OCI-LY7 (cell line): ENCODE results near the gene PLEKHM3. TPM values are rescaled to one million over a fixed set of nuclear protein-coding genes. Genes with fewer than 3 reads are reported as not detected.

ENCODE experiments used
- BruUV-seq: library from RNA; stranded (reverse); fragments of 400-500 nt; replicated peaks from 2 replicates; lab custom pipeline; 2021; lab: Mats Ljungman, UMichigan
- CTCF ChIA-PET: fragments of 300-600 bp; sonication (Branson Sonifier 250); formaldehyde crosslinking; loops from one replicate; lab custom pipeline; 2022; ENCODE audit warnings: antibody characterized with exemption; ENCODE audit not compliant: unreplicated experiment; lab: Charles Lee
- POLR2A ChIA-PET: fragments of 300-600 bp; sonication (Branson Sonifier 250); formaldehyde crosslinking; loops from one replicate; lab custom pipeline; 2022; ENCODE audit warnings: antibody characterized with exemption; lab: Charles Lee
- DNase-seq: peaks from one replicate; pipeline ENCODE4 v3.0.0-alpha.2; 2015; ENCODE audit warnings: low spot score
- H2AFZ ChIP-seq: fragments of 200-600 bp; sonication (generic), shearing (Covaris generic); 2 replicates; pipeline ENCODE4 v1.6.1; 2014; ENCODE audit warnings: mild to moderate bottlenecking, antibody characterized with exemption, low read length, moderate library complexity
- H3K27ac ChIP-seq: fragments of 200-600 bp; sonication (generic); 2 replicates; pipeline ENCODE4 v1.5.1; 2014; ENCODE audit warnings: mixed run types, low read depth, mild to moderate bottlenecking, moderate library complexity, low read length, inconsistent platforms; ENCODE audit not compliant: poor library complexity, severe bottlenecking
- H3K36me3 ChIP-seq: fragments of 200-600 bp; sonication (generic); 2 replicates; pipeline ENCODE4 v1.6.1; 2014; ENCODE audit warnings: mild to moderate bottlenecking, antibody characterized with exemption, low read length, moderate library complexity, mixed read lengths; ENCODE audit not compliant: insufficient read depth
- H3K4me1 ChIP-seq: fragments of 200-600 bp; sonication (generic); 2 replicates; pipeline ENCODE4 v1.5.1; 2014; ENCODE audit warnings: mild to moderate bottlenecking, low read length; ENCODE audit not compliant: insufficient read depth, poor library complexity, severe bottlenecking
- H3K4me2 ChIP-seq: fragments of 200-600 bp; sonication (generic); 2 replicates; pipeline ENCODE4 v1.6.1; 2014; ENCODE audit warnings: mild to moderate bottlenecking, low read length
- H3K4me3 ChIP-seq: fragments of 200-600 bp; sonication (generic); 2 replicates; pipeline ENCODE4 v1.5.1; 2014; ENCODE audit warnings: mild to moderate bottlenecking, low read depth, low read length; ENCODE audit not compliant: poor library complexity, severe bottlenecking
- H3K79me2 ChIP-seq: fragments of 200-600 bp; sonication (generic); 2 replicates; pipeline ENCODE4 v1.6.1; 2016; ENCODE audit warnings: low read depth, mild to moderate bottlenecking, low read length, moderate library complexity, mixed read lengths; ENCODE audit not compliant: insufficient read depth
- H3K9me2 ChIP-seq: fragments of 200-600 bp; sonication (generic); 2 replicates; pipeline ENCODE4 v1.6.1; 2016; ENCODE audit warnings: mild to moderate bottlenecking, low read length, mixed read lengths; ENCODE audit not compliant: insufficient read depth
- H3K9me3 ChIP-seq: fragments of 200-600 bp; sonication (generic); 2 replicates; pipeline ENCODE4 v1.6.1; 2014; ENCODE audit warnings: mild to moderate bottlenecking, mixed run types, low read length, mixed read lengths
- H4K20me1 ChIP-seq: fragments of 200-600 bp; sonication (generic); 2 replicates; pipeline ENCODE4 v1.6.1; 2014; ENCODE audit warnings: mild to moderate bottlenecking, antibody characterized with exemption, low read length, moderate library complexity, mixed read lengths; ENCODE audit not compliant: insufficient read depth
- CTCF ChIP-seq: fragments of 200-600 bp; sonication (generic); conservative IDR thresholded peaks from 2 replicates; pipeline ENCODE4 v1.5.1; 2014; ENCODE audit warnings: mild to moderate bottlenecking, antibody characterized with exemption, low read length, moderate library complexity, mixed read lengths
- EZH2phosphoT487 ChIP-seq: fragments of 200-600 bp; sonication (generic); IDR thresholded peaks from 2 replicates; pipeline ENCODE4 v1.6.1; 2018; ENCODE audit warnings: low read depth, borderline replicate concordance, mild to moderate bottlenecking, mixed run types, antibody characterized with exemption, low read length, moderate library complexity, mixed read lengths
- intact Hi-C: fragments of 100-400 bp; cut with micrococcal nuclease; formaldehyde crosslinking; loops from one replicate; pipeline ENCODE4 v1.10.0; 2022; ENCODE audit not compliant: unreplicated experiment
- total RNA-seq, 2 experiments: library from RNA; depleted of rRNA in 1 of 2; stranded (reverse); fragments of >200 nt in 1 of 2; shearing (Covaris generic) in 1 of 2; gene quantifications; 2 replicates each; pipeline ENCODE4 v1.2.3, GENCODE V29; 2014 to 2022

The PLEKHM3 gene
- total RNA-seq, 2 experiments from 2014 or later: 3.7 to 6.3 TPM

- Histone ChIP-seq H3K9me3 (no peaks in the 10 kb centered on the region), H3K27ac (no peak overlapping the region), H3K36me3 (no peaks in the 10 kb centered on the region), H3K4me3 (no peak overlapping the region), H3K4me2 (no peak overlapping the region), H2AFZ (no peak overlapping the region), H3K9me2 (no peaks in the 10 kb centered on the region), H4K20me1 (no peaks in the 10 kb centered on the region), H3K4me1 (no peaks in the 10 kb centered on the region), H3K79me2 (no peaks in the 10 kb centered on the region)
- no peak for TF ChIP-seq EZH2phosphoT487
- TF ChIP-seq CTCF: no peak
- ChIA-PET POLR2A (no interaction called here), CTCF (no interaction called here)
- intact Hi-C loops: no loop called here
- no TSS peak for BruUV-seq
- no peak for DNase-seq
These were observed 185.2 kb downstream of the PLEKHM3 start for GRCh38 chr2:207840101-207840500.

- CTCF ChIA-PET: no interaction called here
- H3K9me2 ChIP-seq: no peaks in the 10 kb centered on the region
- DNase-seq: no peak
- H4K20me1 ChIP-seq: no peaks in the 10 kb centered on the region
- no peaks in the 10 kb centered on the region for H3K9me3 ChIP-seq
- no peaks in the 10 kb centered on the region for H3K79me2 ChIP-seq
- H3K27ac ChIP-seq: no peak overlapping the region
- no peak overlapping the region for H3K4me3 ChIP-seq
- POLR2A ChIA-PET: no interaction called here
- TF ChIP-seq CTCF (no peak), EZH2phosphoT487 (no peak)
- H2AFZ ChIP-seq: no peak overlapping the region
- H3K4me1 ChIP-seq: no peaks in the 10 kb centered on the region
- no peaks in the 10 kb centered on the region for H3K36me3 ChIP-seq
- H3K4me2 ChIP-seq: no peak overlapping the region
- intact Hi-C loops: no loop called here
- no TSS peak for BruUV-seq
These were observed 185.8 kb downstream of the PLEKHM3 start for GRCh38 chr2:207839575-207839974.

GRCh38 chr2:207839028-207839427 lies 186.3 kb downstream of the PLEKHM3 start:
- H3K4me1 ChIP-seq: no peaks in the 10 kb centered on the region
- no peaks in the 10 kb centered on the region for H3K79me2 ChIP-seq
- H3K4me2 ChIP-seq: no peak overlapping the region
- no peak overlapping the region for H2AFZ ChIP-seq
- no peaks in the 10 kb centered on the region for H3K36me3 ChIP-seq
- ChIA-PET POLR2A (no interaction called here), CTCF (no interaction called here)
- TF ChIP-seq CTCF: no peak
- no peak for TF ChIP-seq EZH2phosphoT487
- no peaks in the 10 kb centered on the region for H3K9me2 ChIP-seq
- no TSS peak for BruUV-seq
- H4K20me1 ChIP-seq: no peaks in the 10 kb centered on the region
- no peak for DNase-seq
- no peaks in the 10 kb centered on the region for H3K9me3 ChIP-seq
- H3K4me3 ChIP-seq: no peak overlapping the region
- H3K27ac ChIP-seq: no peak overlapping the region
- intact Hi-C loops: no loop called here
